ENCODE data around the gene STK38.

GRCh38 chr6:36596356-36596755 is 49.1 kb upstream of the STK38 start:
- TF ChIP-seq, protein P1, sequence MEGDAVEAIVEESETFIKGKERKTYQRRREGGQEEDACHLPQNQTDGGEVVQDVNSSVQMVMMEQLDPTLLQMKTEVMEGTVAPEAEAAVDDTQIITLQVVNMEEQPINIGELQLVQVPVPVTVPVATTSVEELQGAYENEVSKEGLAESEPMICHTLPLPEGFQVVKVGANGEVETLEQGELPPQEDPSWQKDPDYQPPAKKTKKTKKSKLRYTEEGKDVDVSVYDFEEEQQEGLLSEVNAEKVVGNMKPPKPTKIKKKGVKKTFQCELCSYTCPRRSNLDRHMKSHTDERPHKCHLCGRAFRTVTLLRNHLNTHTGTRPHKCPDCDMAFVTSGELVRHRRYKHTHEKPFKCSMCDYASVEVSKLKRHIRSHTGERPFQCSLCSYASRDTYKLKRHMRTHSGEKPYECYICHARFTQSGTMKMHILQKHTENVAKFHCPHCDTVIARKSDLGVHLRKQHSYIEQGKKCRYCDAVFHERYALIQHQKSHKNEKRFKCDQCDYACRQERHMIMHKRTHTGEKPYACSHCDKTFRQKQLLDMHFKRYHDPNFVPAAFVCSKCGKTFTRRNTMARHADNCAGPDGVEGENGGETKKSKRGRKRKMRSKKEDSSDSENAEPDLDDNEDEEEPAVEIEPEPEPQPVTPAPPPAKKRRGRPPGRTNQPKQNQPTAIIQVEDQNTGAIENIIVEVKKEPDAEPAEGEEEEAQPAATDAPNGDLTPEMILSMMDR (IDR thresholded peaks at IDR 0.05; ENCODE audit: low read depth, low read length, missing input control): no peak
- TF ChIP-seq, protein P2, sequence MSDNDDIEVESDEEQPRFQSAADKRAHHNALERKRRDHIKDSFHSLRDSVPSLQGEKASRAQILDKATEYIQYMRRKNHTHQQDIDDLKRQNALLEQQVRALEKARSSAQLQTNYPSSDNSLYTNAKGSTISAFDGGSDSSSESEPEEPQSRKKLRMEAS (IDR thresholded peaks at IDR 0.05): no peak
- TF ChIP-seq GABPA (IDR thresholded peaks at IDR 0.05 in 1 of 2, conservative IDR thresholded peaks at IDR 0.05 in 1 of 2): no peak
- no peak for TF ChIP-seq TAF1 (conservative IDR thresholded peaks at IDR 0.05)
- TF ChIP-seq RAD21 (IDR thresholded peaks at IDR 0.05): no peak
- no peak for TF ChIP-seq SP1 (IDR thresholded peaks at IDR 0.05)

Data from liver (tissue), 3 donors.